Choroid plexus epithelial cell (primary cell): ENCODE measurements around the gene MAD1L1.

Experiments
- DNase-seq: peaks from one replicate; pipeline ENCODE4 v3.0.0-alpha.2; 2010; ENCODE audit warnings: low read depth
- H3K4me3 ChIP-seq: 2 replicates; pipeline ENCODE4 v1.5.1; 2011; ENCODE audit warnings: low read depth, mild to moderate bottlenecking, control low read depth, low read length, moderate library complexity
- TF ChIP-seq, protein P1 (sequence below): conservative IDR thresholded peaks from 2 replicates; pipeline ENCODE4 v1.5.1; 2011; ENCODE audit warnings: low read depth, mild to moderate bottlenecking, control low read depth, inconsistent platforms, low read length, moderate library complexity

The MAD1L1 gene

DNA sequence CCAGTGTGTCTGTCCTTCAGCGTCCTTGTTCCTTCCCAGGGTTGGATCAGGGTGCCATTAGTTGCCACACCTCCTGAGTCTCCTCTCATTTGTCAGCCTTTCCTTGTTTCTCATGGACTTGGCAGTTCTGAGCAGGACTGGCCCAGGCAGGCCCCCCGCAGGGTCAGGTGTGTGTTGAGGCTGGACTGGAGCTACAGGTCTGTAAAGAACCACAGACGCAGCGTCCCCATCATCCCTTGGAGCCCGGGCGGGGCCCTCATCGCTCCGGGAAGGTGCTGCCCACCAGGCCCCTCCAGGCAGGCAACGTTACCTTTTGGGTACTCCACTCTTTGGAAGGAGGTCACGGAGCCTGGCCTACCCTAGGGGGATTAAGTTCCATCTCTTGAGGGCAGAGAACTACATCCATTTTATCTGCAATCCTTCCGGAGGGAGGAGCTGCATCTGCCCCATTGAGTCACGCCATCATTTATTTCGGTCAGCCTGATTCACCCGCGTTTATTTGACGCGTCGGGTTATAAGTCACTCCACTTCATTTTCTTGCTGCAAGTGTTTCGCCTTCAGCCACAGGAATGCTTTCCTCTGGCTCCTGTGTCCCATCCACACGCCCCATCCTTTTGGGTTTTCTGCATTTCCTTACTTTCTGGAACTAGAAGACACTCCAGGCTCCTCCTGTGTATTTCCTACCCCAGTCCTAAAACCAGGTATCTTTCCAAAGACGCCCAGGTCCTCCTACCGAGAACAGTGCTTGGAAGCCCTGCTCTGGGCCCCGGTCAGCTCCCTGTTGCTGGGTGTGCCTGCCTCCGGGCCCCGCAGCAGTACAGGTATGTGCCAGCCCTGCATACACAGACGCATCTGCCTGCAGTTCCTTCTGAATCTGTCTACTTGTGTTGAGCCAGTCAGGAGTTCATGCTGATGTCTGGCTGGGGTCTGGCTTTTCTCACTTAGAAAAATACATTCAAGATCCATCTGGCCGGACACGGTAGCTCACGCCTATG lies 141.9 kb downstream of the MAD1L1 start:
- H3K4me3 ChIP-seq = no peak overlapping the region
- no peak for DNase-seq
- TF ChIP-seq, protein P1, sequence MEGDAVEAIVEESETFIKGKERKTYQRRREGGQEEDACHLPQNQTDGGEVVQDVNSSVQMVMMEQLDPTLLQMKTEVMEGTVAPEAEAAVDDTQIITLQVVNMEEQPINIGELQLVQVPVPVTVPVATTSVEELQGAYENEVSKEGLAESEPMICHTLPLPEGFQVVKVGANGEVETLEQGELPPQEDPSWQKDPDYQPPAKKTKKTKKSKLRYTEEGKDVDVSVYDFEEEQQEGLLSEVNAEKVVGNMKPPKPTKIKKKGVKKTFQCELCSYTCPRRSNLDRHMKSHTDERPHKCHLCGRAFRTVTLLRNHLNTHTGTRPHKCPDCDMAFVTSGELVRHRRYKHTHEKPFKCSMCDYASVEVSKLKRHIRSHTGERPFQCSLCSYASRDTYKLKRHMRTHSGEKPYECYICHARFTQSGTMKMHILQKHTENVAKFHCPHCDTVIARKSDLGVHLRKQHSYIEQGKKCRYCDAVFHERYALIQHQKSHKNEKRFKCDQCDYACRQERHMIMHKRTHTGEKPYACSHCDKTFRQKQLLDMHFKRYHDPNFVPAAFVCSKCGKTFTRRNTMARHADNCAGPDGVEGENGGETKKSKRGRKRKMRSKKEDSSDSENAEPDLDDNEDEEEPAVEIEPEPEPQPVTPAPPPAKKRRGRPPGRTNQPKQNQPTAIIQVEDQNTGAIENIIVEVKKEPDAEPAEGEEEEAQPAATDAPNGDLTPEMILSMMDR = no peak

DNA sequence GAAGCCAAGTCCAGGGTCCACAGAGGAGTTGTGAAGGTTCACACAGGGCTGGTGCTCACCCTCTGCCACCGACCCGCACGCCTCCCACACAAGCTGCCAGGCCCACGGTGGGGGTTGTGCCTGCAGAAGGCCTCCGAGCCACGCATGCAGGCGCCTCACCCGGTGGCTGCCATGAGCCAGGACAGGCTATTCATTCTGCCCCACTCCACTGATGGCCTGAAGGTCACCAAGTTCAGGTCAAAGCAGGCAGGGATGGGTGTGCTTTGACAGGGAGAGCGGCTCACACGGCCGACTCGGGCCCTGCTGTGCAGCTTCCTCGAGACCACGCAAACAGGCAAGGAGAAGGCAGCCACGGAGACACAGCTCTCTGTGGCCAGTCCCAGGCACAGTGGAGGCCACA lies 143.9 kb downstream of the MAD1L1 start:
- no peak overlapping the region for H3K4me3 ChIP-seq
- TF ChIP-seq, protein P1 = no peak
- no peak for DNase-seq

DNA sequence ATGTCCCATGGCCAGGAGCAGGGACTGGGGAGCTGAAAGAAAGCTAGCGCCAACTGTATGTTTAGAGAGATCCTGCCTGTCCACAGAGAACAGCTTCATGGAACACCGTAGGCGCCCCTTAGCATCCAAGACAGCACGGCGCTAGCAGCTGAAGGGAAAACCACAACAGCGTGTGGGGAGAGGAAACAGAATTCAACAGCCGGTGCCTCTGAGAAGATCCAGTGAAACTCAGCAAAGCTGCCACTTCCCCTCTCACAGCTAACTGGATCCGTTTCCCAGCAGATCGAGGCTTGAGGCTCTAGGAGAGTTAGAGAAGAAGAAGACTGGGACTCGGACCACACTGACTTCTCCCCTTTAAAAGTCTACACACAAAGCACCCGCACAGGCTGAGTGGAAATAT lies 145.0 kb downstream of the MAD1L1 start:
- TF ChIP-seq, protein P1 = no peak
- H3K4me3 ChIP-seq = no peak overlapping the region
- no peak for DNase-seq

DNA sequence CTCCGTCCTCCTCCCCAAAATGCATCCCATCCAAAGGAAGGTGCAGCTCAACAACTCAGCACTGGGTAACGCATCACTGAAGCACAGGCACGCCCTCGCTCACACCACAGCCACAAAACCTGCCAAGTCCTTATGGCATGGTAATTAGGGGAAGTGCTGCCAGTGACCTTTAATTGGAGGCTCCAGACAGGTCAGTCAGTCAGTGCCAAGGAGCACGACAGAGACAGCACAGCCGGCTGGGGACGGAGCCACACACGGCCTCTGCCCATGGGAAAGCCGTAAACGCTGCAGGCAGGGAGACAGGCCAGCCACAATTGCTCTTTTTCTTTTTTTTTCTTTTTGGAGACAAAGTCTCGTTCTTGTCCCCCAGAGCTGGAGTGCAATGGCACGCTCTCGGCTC lies 146.5 kb downstream of the MAD1L1 start:
- DNase-seq = no peak
- H3K4me3 ChIP-seq = no peak overlapping the region
- TF ChIP-seq, protein P1 = no peak

DNA sequence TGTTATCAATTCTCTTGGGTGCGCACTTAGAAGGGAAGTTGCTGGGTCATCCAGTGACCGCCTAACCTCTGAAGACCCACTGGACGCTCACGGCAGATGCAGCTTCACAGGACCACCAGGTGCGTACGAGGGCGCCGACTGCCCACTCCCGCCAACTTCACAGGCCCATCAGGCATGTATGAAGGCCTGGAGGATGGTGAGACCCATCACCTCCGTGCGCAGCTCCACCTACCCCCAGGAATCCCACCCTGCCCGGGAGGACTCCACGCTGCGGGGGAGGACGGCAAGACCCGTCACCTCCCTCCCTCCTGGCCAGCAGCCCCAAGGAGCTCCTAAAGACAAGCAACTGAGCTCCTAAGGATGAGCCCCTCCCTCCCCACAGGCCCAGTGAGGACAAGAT lies 146.9 kb downstream of the MAD1L1 start:
- no peak for DNase-seq
- H3K4me3 ChIP-seq = no peak overlapping the region
- TF ChIP-seq, protein P1 = no peak

DNA sequence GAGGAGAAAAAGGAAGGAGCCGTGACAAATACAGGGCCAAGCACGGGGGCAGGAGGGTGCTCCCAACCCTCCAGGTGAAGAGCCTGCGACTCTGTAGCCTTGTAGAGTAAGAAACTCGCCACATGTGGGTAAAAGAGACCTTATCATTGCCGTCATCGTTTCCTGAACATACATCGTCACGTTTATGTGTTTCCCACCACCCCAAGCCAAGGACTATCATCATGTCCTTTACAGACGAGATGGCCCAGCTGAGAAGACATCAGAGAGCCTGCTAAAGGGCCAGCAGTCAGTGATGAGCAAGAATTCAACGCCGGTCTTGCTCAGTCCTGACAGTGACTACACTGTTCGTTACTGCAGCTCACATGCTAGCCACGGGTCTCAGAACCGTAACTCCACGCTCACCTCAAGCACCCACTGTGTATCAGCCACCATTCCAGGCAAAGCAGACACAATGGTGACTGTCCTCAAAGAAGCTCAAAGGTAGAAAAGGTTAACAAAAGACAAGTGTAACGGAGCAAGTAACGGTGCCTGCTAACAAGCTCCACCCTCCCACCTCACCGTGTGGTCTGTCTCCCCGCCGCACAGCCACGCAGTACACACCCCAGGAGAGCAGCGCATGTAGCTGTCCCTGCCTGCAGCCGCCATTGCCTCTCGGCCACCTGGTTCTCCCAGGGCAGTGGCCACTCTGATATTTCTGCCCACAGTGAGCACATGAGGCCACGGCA lies 147.8 kb downstream of the MAD1L1 start:
- H3K4me3 ChIP-seq = no peak overlapping the region
- no peak for DNase-seq
- TF ChIP-seq, protein P1 = no peak

DNA sequence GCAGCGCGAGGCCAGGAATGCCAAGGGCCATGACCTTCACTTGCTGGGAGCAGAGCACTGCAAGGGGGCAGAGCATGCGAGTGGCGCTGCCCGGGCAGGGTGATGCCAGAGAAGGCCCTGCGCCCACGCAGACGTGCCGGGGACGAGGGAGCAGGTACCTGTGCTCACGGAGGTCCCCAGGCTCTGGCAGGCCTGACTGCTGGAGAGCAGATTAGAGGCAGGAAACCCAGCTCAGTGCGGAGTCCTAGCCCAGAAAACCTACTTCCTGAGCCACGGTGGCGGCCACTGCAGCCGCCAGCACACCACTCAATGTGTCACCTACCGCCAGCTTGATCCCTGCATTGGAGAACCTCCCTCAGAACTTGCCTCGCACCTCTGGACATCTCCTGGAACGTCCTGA lies 148.4 kb downstream of the MAD1L1 start:
- no peak for DNase-seq
- H3K4me3 ChIP-seq = no peak overlapping the region
- TF ChIP-seq, protein P1 = no peak
